Activated CD4-positive, alpha-beta T cell treated with anti-CD3 and anti-CD28 coated beads, Interleukin-10, Interleukin-2, amounts not matched to agents 100 ng/mL and 50 ng/mL, durations not matched to agents 16 hours and 8 hours (primary cell): ENCODE measurements around the gene B3GNT9.
"Not testable (repeated sequence)": the region's sequence is repeated elsewhere in the genome, so short reads cannot be mapped to it uniquely, and the experiment has no call there.

Experiments
- DNase-seq: peaks from one replicate; pipeline ENCODE4 v3.0.0-alpha.2; 2020

B3GNT9 gene

DNA sequence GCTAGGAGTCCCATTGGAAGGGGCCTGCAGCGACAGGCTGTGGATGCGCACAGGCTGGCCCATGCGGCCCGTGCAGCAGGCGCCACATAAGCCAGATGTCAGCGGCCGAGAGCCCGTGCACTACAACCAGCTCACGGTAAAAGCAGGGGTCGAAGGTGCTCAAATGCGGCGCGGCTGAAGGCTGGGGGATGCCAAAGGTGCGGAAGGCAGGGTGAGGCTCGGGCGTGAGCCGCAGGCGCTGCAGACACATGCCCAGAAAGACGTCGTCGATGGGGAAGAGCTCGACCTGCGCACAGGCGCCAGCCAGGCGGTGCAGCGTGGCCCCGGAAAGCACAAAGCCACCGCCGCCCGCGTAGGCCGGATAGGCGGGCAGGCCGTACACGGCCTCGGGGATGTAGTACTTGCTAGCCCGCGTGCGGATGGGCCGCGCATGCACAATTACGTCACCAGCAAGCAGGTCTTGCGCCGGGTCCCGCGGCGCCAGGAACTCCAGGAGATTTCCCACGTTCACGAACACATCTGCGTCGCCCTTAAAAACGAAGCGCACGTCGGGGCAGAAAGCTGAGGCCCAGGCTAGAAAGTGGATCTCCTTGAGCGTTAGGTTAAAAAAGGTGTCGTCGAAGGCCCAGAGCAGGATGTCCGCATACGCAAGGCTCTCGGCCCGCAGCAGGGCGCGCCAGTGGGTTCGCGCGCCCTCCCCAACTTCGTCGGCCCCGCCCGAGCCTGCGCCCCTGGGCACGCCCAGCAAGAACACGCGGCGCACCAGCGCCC is 1.3 kb downstream of the B3GNT9 start:
- no peak for DNase-seq

DNA sequence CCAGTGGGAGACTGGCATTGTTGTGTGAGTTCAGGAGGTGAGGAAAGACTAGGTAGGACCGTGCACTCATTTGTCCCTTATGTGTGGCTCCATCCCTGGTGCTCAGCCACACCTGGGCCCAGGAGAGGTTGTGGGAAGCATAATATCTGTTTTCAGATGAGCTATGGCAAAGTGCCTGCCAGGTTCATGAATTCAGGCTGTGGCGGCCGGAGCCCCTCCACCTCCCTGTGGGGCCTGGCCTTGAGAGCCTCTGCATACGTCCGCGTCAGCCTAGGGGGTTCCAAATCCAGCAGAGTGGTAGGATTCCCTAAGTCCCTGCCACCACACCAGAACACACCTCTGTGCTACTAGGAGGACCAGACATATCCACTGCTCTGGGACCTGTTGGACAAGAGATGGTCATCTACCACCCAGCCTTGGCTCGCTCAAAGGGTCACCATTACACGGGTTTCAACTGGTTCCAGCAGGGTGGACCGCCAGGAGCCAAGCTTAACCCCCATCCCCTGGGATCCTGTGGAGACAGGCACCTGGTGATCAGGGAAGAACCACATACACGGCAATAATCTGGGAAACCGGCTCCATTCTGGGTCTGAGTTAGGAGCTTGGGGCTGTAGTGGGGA is 2.0 kb downstream of the B3GNT9 start:
- DNase-seq = no peak

DNA sequence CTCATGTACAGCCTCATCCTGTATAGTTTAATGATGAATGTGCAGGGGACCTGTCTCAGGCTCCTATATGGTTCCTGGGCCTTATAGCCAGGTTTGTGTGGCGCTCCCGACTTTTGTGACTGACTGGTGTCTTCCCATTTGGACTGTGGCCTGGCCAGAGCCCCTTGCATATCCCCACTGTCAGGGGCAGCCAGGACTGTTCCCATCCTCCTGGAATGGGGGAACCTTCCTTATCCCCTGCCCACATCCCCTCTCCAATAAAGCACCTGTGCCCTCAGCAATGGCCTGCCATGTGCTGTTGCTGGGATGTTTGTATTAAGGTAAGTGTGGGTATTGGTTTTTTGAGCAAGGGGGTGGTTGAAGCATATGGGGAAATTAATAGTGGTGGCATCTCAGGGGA is 2.6 kb downstream of the B3GNT9 start:
- no peak for DNase-seq

DNA sequence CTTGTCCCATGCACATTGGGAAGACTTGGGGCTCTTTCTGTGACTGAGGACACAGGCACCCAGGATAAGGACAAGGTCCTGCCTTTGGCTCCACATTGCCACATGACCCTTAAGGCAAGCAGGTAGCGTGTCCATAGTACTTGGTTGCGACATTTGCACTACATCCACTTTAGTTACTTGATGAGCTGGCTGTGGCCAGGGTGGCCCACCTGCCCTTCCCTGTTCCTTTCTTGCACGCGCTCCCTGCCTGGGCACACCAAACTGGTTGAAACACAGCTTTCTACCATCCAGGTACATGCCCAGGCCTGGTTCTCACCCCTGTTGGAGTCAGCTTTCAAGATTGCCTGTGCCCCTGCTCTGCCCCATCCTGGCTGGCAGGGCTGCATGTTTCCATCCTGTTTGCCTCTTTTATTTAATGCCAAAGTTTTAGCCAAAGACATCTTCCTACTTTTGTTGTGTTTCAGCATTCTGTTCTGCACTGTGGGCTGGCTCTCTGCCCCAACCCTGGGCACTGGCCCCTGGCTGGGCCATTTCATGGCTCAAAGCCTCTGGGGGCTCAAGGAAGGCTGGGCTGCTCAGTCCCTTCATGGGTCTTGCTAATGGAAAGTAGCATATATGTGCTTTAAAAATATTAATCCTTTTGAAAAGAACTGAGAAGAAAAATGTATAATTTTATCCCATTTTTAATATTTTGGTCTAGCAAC is 3.2 kb downstream of the B3GNT9 start:
- DNase-seq = no peak

DNA sequence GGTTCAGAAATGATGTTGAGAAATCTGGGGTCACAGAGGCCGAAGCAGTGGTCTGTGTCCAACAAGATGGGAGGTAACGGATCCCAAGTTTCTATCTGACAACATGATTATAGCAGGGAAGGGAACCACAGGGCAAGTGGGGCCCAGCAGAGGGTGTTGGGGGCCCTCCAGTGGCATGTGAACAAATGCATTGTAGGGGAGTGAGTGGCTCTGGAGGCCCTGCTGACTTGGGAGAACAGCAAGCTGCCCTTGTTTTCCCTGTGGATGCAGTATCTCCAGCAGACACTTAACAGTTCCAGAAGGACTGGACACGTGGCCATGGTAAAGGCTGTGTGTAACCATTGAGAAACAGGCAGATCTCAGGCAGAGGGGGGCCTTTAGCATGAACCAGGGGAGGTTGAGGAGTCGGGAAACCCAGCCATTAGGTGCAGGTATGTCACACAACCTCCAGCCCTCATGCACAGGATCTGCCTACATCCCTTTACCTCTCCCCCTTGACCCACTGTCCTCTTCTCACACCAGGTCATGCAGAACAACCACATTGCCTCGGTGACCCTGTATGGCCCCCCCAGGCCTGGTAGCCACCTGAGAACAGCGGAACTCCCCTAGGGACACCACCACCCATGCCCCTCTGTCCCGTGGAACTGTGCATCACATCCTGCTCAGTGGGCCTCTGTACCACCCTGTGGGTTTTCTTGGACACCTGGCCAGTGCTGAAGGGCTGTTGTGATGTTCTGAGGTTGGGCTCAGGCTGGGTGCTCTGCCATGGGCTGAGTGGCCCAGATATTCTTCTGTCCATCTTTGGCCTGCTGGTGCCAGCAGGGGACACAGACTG is 4.1 kb downstream of the B3GNT9 start:
- DNase-seq = no peak

DNA sequence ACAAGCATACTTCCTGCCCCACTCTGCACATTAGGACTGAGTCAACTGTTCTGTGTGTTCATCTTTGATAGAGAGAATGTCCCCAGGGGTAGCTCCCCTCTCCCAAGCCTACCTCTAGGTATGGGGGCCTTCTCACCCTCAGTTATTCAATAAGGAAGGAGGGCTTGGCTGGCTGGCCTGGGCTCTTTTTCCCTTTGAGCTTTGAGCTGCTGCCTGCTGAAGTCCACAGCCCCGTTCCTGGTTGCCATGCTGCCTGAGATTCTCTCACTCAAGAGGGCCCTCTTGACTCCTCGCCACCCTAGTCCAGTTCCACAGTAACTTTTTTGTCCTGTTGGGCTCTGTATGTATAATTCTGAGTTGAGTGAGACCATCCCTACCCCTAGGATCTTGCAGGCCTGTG is 5.1 kb downstream of the B3GNT9 start:
- DNase-seq = no peak

DNA sequence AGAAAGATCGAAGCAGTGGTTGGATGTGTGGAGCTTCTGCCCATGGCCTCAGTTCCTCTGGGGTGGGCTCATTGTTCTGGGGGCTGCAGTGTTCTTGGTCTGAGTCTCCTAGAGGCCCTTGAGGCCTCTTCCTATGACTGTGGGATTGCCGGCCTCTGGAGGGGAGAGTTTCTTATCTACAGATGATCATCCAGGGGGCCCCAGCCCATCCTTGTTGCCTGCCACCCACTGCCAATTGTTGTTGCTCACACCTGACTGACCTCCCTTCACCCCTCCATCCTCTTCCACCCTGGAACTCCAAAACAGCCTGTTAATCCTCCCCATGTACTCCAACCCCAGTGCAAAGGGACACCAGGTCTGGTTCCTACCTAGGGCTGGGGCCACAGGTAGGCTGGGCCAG is 5.9 kb downstream of the B3GNT9 start:
- DNase-seq = no peak

DNA sequence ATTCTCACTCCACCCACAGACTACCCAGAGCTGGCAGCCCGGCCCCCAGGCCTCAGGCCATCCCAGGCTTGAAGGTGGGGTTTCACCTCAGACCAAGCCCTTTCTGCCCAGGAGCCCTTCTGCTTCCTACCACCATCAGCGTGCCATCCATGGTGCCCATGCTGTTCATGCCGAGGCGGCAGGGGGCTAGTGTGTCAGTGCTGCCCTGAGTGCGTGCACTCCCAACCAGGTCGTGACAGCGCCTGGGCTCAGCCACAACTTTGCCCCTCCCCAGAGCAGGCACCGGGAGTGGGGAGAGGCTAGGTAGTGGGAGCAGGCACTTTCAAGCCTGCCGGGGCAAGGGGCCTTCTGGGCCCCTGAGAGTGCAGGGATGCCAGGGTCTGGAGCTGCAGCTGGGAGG is 8.5 kb downstream of the B3GNT9 start:
- no peak for DNase-seq

DNA sequence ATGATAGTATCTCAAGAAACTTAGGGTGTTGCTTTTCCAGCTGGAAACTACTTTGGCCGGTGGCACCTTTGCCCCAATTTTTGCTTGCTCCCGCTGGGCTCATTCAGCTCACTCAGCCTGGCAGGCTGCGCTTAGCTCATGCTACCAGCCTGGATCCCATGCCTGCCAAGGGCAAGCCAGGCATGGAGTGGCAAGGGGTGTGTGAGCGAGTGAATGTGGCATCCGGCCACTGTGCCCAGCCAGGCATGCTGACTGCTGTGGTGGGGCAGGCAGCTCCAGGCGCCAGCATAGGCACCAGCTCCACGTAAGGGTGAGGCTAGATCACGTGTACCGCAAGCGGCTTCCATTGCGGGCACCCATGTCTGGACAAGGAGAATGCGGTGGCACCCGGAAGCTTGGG is 9.4 kb downstream of the B3GNT9 start:
- no peak for DNase-seq

DNA sequence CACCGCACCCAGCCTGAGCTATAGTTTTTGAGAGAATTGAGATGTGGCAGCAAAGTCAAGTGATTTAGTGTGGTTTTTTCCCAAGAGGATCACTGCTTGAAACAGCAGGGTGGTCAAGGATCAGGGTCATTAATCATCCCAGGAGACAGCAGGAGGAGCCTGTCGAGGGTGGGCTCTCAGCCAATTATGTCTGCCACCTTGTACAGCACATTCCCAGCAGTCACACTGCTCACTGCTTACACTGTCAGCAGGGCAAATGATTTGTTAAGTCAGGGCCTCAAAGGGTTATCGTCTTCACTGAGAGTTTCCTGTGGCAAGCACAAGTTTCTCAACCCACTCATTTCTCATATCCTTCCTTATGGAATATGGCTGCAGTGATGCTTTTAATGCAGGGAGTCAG is 13.2 kb downstream of the B3GNT9 start:
- DNase-seq = no peak

DNA sequence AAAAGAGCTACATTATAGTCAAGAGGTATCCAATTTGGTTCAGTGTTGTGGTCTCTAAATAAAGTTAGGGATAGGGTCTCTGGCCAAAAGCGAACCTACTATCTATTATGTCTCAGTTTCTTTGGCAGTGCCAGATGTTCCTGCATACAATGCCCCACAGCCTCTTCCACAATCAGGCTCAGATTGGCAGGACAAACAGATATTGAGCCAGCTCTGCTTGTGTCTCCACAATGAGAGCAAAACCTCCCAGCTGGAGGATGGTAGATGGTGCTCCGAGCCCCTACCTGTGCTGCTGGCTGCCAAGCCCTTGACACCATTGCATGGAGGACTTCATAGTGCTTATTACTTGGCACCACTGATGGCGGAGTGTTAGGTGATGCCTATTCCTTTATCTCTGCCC is 21.4 kb downstream of the B3GNT9 start:
- no peak for DNase-seq

DNA sequence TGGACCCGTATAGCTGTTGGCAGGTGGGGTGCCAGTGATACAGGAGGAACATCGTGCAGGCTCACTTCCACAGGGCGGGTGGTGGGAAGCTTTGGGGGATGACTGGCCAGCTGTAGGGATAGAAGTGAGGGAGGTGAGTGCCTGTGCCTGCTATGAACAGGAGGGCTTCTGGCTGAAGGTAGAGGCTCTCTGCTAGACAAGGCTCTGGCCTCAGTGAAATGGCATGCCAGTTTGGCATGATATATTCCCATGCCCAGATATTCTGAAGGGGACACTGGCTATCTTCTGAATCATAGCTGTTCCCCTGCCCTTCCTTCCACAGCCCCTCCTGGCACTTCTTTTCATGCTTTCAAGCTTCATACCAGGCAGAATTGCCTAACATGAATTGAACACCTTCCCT is 21.9 kb downstream of the B3GNT9 start:
- DNase-seq = no peak

DNA sequence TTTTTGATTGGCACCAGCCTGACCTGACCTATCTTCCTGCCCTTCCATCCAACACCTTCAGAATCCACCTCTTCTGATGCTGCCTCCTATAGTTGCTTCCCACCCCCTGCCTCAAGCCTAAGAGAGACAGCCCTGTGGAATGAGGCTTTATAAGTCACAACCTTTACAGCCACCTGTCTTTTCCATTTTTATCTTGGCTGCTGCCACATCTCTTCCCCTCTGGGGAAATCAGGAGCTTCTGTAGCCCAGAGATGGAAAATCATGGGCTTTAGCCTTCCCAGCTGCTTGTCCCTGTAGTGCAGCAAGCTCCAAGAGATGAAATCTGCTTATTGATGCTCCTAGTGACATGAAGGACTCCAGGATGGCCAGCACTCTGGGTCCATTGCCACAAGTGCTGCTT is 22.4 kb downstream of the B3GNT9 start:
- no peak for DNase-seq

DNA sequence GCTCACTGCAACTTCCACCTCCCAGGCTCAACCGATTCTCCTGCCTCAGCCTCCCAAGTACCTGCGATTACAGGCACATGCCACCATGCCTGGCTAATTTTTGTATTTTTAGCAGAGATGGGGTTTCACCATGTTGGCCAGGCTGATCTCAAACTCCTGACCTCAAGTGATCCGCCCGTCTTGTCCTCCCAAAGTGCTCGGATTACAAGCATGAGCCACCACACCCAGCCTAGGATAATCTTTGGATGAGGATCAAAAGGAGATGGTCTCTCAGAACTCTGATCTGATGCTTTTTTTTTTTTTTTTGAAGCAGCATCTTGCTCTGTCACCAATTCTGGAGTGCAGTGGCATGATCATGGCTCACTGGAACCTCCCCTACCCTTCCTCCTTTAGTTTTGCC is 28.0 kb downstream of the B3GNT9 start:
- not testable (repeated sequence) for DNase-seq

DNA sequence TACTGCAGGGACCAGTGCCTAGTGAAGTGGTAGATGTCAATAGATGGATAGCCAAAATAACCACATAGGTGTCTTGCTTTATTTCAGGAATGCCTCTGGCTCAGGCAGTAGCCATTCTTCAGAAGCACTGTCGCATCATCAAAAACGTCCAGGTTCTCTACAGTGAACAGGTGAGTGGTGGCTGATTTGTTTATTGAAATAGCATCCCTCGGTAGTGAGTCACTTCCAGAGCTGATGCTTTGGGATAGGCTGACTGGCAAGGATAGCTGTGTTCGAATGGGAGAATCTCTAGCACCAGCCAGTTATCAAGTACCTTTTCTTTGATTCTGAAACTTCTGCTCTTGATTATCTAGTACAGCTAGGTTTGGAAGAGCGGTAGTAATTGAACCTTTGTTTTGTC is 30.8 kb downstream of the B3GNT9 start:
- DNase-seq = no peak

DNA sequence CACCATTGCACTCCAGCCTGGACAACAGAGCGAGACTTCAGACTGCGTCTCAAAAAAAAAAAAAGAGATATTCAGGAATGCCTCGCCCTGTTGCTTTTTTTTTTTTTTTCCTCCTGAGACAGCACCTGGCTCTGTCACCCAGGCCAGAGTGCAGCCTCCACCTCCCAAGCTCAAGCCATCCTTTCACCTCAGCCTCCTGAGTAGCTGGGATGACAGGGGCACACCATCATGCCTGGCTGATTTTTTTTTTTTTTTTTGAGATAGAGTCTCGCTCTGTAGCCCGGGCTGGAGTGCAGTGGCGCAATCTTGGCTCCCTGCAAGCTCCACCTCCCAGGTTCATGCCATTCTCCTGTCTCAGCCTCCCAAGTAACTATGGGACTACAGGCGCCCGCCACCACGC is 33.1 kb downstream of the B3GNT9 start:
- DNase-seq = no peak

DNA sequence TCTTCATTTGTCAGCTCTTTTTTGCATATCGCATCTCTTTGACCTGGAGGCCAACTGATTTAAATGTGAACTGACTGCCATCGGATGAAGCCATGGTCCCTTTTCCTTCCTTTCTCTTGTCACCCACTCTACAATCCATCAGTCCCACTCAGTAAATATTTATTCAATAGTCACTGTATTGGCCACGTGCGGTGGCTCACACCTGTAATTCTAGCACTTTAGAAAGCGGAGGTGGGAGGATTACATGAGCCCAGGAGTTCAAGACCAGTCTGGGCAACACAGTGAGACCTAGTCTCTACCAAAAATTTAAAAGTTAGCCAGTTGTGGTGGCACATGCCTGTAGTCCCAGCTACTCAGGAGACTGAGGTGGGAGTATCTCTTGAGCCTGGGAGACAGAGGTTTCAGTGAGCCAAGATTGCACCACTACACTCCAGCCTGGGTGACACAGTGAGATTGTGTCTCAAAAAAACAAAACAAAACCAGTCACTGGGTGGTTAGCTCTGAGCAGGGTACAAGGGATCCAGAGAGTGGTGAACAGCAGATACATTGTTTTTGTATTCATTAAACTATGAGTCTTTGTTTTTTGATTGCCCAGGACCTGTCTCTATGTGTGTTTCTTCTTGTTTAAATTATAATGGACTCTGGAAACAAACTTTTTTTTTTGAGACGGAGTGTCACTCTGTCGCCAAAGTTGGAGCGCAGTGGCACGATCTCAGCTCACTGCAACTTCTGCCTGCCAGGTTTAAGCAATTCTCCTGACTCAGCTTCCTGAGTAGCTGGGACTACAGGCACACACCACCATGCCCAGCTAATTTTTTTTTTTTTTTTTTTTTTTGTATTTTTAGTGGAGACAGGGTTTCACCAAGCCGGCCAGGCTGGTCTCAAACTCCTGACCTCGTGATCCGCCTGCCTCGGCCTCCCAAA is 34.1 kb downstream of the B3GNT9 start:
- no peak for DNase-seq

DNA sequence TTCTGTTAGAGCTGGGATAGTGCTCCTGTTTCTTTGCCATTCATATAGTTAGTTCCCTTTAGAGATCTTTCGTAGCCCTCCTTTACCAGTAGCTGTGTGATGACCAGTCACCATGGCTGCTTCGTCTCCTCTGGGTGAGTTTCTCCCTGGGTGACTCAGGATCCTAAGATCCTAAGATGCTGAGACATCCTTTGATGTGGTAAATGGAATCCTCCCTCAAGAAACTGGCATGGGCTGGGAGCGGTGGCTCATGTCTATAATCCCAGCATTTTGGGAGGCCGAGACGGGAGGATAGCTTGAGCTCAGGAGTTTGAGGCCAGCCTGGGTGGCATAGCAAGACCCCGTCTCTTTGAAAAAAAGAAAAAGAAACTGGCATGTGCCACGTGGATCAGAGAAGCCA is 35.2 kb downstream of the B3GNT9 start:
- no peak for DNase-seq

DNA sequence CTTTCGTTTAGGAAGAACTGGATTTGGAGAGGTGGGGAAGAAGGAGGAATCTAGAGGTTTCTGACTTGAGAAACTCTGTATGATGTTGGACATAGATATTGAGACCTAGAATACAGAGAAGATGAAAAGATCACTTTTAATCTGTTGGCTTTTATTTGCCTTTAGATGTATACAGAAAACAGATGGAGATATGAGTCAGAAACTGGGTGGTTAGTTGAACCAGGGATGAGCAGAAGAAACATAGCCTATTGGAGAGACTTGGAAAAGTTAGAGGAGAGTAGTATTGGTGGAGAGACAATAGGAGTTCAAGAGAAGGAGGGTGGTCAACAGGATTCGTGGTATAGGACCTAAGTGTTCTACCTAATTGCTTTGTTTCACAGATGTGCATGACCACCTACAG is 36.0 kb downstream of the B3GNT9 start:
- no peak for DNase-seq

DNA sequence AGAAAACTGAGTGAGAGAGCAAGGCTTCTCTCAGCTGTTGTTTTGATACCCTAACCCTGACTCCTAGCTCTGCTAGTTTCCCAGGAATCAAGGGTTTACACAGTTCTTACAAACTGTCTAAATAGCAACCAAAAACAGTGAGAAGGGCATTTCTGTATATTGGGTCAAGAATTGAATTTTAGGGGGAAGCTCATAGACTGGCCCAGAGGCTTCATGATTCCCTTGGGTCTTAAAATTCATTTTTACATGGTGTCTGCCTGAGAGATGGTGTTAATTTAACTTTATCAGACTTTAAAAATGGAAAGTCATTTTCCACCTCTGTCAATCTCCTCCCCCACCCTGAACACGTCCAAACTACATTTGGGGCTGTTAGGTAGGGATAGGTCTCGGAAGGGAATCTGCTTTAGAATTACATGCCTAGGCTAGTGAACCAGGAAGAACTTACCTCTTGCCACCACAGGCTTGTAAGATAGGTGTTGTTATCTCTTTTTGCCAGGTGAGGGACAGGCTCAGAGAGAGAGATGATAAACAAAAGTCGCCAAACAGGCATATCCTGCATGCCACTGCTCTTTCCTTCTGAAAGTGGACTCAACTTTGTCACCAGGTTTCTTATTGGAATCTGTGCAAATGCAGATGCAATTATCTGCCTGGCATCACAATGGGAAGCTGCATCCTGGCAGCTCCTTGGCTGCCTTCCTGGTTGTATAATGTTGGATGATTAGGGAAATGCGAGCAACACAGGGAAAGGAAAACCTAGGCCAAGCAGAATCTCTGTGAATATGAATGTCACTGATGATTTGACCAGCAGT is 38.0 kb downstream of the B3GNT9 start:
- DNase-seq = no peak

DNA sequence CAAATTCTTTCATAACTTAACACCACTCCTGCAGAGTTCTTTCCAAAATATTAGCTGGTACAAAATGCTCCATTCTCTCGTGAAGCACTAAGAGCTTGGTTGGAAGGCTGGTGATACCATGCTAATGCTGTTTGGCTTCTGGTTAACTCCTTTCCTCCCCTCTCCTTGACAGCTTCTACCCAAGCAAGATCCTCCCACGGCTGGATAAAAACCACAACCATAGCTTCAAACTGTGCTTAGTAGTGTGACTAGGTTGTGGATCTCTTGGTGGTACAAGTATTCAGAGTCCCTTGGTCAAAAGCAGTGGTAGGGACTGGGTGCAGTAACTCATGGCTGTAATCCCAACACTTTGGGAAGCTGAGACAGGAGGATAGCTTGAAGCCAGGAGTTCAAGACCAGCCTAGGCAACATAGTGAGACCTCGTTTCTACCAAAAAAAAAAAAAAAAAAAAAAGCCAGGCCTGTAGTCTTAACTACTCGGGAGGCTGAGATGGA is 38.8 kb downstream of the B3GNT9 start:
- no peak for DNase-seq
